H9 (cell line): ENCODE data around the gene SH3PXD2B. TPM values are rescaled to one million over a fixed set of nuclear protein-coding genes. Genes with fewer than 3 reads are reported as not detected.

Experiments
- DNase-seq: peaks from one replicate; pipeline ENCODE4 v3.0.0-alpha.2; 2017
- H2AFZ ChIP-seq: one replicate; pipeline ENCODE4 v1.6.1; 2013; ENCODE audit warnings: mild to moderate bottlenecking, low read length, control low read depth, moderate library complexity
- H2AK5ac ChIP-seq: 2 replicates; pipeline ENCODE4 v1.6.1; 2013; ENCODE audit warnings: low read length, control low read depth, mixed read lengths; ENCODE audit not compliant: insufficient read length
- H2BK120ac ChIP-seq: one replicate; pipeline ENCODE4 v1.6.1; 2013; ENCODE audit warnings: low read depth, mild to moderate bottlenecking, low read length, control low read depth, inconsistent platforms; ENCODE audit not compliant: poor library complexity, severe bottlenecking
- H2BK12ac ChIP-seq: 2 replicates; pipeline ENCODE4 v1.6.1; 2013; ENCODE audit warnings: low read length, control low read depth, mixed read lengths, low read depth; ENCODE audit not compliant: insufficient read length
- H2BK15ac ChIP-seq: 2 replicates; pipeline ENCODE4 v1.6.1; 2013; ENCODE audit warnings: low read depth, low read length, control low read depth
- H2BK20ac ChIP-seq: one replicate; pipeline ENCODE4 v1.6.1; 2013; ENCODE audit warnings: low read depth, mild to moderate bottlenecking, low read length, control low read depth, inconsistent platforms; ENCODE audit not compliant: poor library complexity, severe bottlenecking
- H2BK5ac ChIP-seq: 2 replicates; pipeline ENCODE4 v1.6.1; 2013; ENCODE audit warnings: low read length, control low read depth, mixed read lengths; ENCODE audit not compliant: insufficient read length
- H3K14ac ChIP-seq: 2 replicates; pipeline ENCODE4 v1.6.1; 2013; ENCODE audit warnings: low read length, control low read depth; ENCODE audit not compliant: insufficient read depth
- H3K18ac ChIP-seq: 2 replicates; pipeline ENCODE4 v1.6.1; 2013; ENCODE audit warnings: low read depth, mild to moderate bottlenecking, mixed read lengths, low read length, control low read depth; ENCODE audit not compliant: insufficient read length
- H3K23ac ChIP-seq: 2 replicates; pipeline ENCODE4 v1.6.1; 2013; ENCODE audit warnings: low read length, control low read depth, mixed read lengths, low read depth; ENCODE audit not compliant: insufficient read length
- H3K23me2 ChIP-seq: 2 replicates; pipeline ENCODE4 v1.6.1; 2013; ENCODE audit warnings: low read depth, mild to moderate bottlenecking, mixed read lengths, low read length, control low read depth; ENCODE audit not compliant: insufficient read length, poor library complexity, severe bottlenecking
- H3K27ac ChIP-seq: 2 replicates; pipeline ENCODE4 v1.5.1; 2013; ENCODE audit warnings: low read length, control low read depth, mixed read lengths, low read depth; ENCODE audit not compliant: insufficient read length
- H3K27me3 ChIP-seq: 2 replicates; pipeline ENCODE4 v1.6.1; 2013; ENCODE audit warnings: low read length, control low read depth, inconsistent platforms; ENCODE audit not compliant: insufficient read depth
- H3K4ac ChIP-seq: 2 replicates; pipeline ENCODE4 v1.6.1; 2013; ENCODE audit warnings: low read depth, mild to moderate bottlenecking, control low read depth, inconsistent platforms, low read length, moderate library complexity
- H3K4me1 ChIP-seq: 2 replicates; pipeline ENCODE4 v1.6.1; 2013; ENCODE audit warnings: low read length, control low read depth, inconsistent platforms; ENCODE audit not compliant: insufficient read depth
- H3K4me2 ChIP-seq: 2 replicates; pipeline ENCODE4 v1.6.1; 2013; ENCODE audit warnings: low read length, control low read depth, mixed read lengths; ENCODE audit not compliant: insufficient read length, insufficient read depth
- H3K56ac ChIP-seq: 2 replicates; pipeline ENCODE4 v1.6.1; 2013; ENCODE audit warnings: low read depth, mild to moderate bottlenecking, mixed read lengths, low read length, control low read depth; ENCODE audit not compliant: insufficient read length
- H3K79me1 ChIP-seq: 2 replicates; pipeline ENCODE4 v1.6.1; 2013; ENCODE audit warnings: low read depth, mild to moderate bottlenecking, moderate library complexity, low read length, control low read depth, inconsistent platforms; ENCODE audit not compliant: insufficient read depth, poor library complexity, severe bottlenecking
- H3K79me2 ChIP-seq: 2 replicates; pipeline ENCODE4 v1.6.1; 2013; ENCODE audit warnings: low read length, control low read depth, inconsistent platforms; ENCODE audit not compliant: insufficient read depth
- H3K9ac ChIP-seq: 2 replicates; pipeline ENCODE4 v1.6.1; 2013; ENCODE audit warnings: low read length, control low read depth, mixed read lengths; ENCODE audit not compliant: insufficient read length; ENCODE audit errors: extremely low read depth
- H3K9me3 ChIP-seq: one replicate; pipeline ENCODE4 v1.6.1; 2013; ENCODE audit warnings: low read depth, low read length, inconsistent platforms; ENCODE audit not compliant: control insufficient read depth
- H3T11ph ChIP-seq: one replicate; pipeline ENCODE4 v1.6.1; 2013; ENCODE audit warnings: mild to moderate bottlenecking, low read length, control low read depth, inconsistent platforms
- H4K20me1 ChIP-seq: one replicate; pipeline ENCODE4 v1.6.1; 2013; ENCODE audit not compliant: control insufficient read depth, insufficient read length, insufficient read depth
- H4K5ac ChIP-seq: 2 replicates; pipeline ENCODE4 v1.6.1; 2013; ENCODE audit warnings: low read depth, mild to moderate bottlenecking, mixed read lengths, low read length, control low read depth; ENCODE audit not compliant: insufficient read length
- H4K8ac ChIP-seq: replicated peaks from 2 replicates; pipeline ENCODE4 v1.6.1; 2013; ENCODE audit warnings: low read length, control low read depth, mixed read lengths, low read depth; ENCODE audit not compliant: insufficient read length
- H4K91ac ChIP-seq: 2 replicates; pipeline ENCODE4 v1.6.1; 2013; ENCODE audit warnings: low read depth, mild to moderate bottlenecking, moderate library complexity, mixed read lengths, low read length, control low read depth; ENCODE audit not compliant: insufficient read length
- H3K27ac Mint-ChIP-seq, 3 experiments: 2 replicates in 2 of 3; 3 replicates in 1 of 3; pipeline ENCODE4 v1.8.0; 2020 to 2021; ENCODE audit warnings: mixed read lengths in 3 of 3, mild to moderate bottlenecking in 1 of 3, moderate library complexity in 1 of 3
- H3K27me3 Mint-ChIP-seq: 2 replicates; pipeline ENCODE4 v1.8.0; 2021; ENCODE audit warnings: low read depth, mild to moderate bottlenecking, moderate library complexity, mixed read lengths
- H3K36me3 Mint-ChIP-seq, 3 experiments: 2 replicates in 2 of 3; 3 replicates in 1 of 3; pipeline ENCODE4 v1.8.0; 2020 to 2021; ENCODE audit warnings: low read depth in 3 of 3, mixed read lengths in 3 of 3; ENCODE audit not compliant: insufficient read depth in 1 of 3
- H3K4me1 Mint-ChIP-seq, 2 experiments: 2 replicates each; pipeline ENCODE4 v1.8.0; 2020; ENCODE audit warnings: mixed read lengths in 2 of 2
- H3K4me3 Mint-ChIP-seq, 2 experiments: 2 replicates in 1 of 2; 3 replicates in 1 of 2; pipeline ENCODE4 v1.8.0; 2020 to 2021; ENCODE audit warnings: mild to moderate bottlenecking in 2 of 2, mixed read lengths in 2 of 2, moderate library complexity in 1 of 2
- H3K9me3 Mint-ChIP-seq, 2 experiments: 2 replicates in 1 of 2; 3 replicates in 1 of 2; pipeline ENCODE4 v1.8.0; 2020; ENCODE audit warnings: mild to moderate bottlenecking in 2 of 2, mixed read lengths in 2 of 2, moderate library complexity in 1 of 2
- CTCF ChIP-seq: fragments of 200-600 bp; sonication (generic); conservative IDR thresholded peaks from 3 replicates; pipeline ENCODE4 v1.8.0; 2021; ENCODE audit warnings: antibody characterized with exemption, mild to moderate bottlenecking
- WGBS: extraction: QIAGEN DNeasy Blood & Tissue Kit; methylation state at CpG from one replicate; pipeline ENCODE4 v1.1.7; 2013; ENCODE audit warnings: missing lambda C conversion rate, low lambda C conversion rate, mixed read lengths; ENCODE audit not compliant: insufficient read length; ENCODE audit errors: extremely low coverage; 5-methylcytosine and 5-hydroxymethylcytosine counted together
- total RNA-seq: library from RNA; stranded (reverse); gene quantifications from 2 replicates; pipeline ENCODE4 v1.2.1, GENCODE V29; 2021

The SH3PXD2B gene
- total RNA-seq, 1 experiment from 2014 or later: 49.0 TPM

- Mint-ChIP-seq H3K27ac (no peak overlapping the region), H3K4me1 (peaks cover 0 to 9% of the 10 kb centered on the region in 2 experiments; a peak in 2 of 4 replicates), H3K27me3 (peaks cover 20% of the 10 kb centered on the region), H3K9me3 (peaks cover 0 to 4% of the 10 kb centered on the region in 2 experiments; a peak in 1 of 5 replicates), H3K36me3 (no peaks in the 10 kb centered on the region), H3K4me3 (no peak overlapping the region)
- H2BK15ac ChIP-seq: no peak overlapping the region
- H2AFZ ChIP-seq: no peak overlapping the region
- H3K4me1 ChIP-seq: no peaks in the 10 kb centered on the region
- no peaks in the 10 kb centered on the region for H3K9me3 ChIP-seq
- no peak overlapping the region for H2BK20ac ChIP-seq
- no peak overlapping the region for H4K8ac ChIP-seq
- no peaks in the 10 kb centered on the region for H3K23me2 ChIP-seq
- H4K91ac ChIP-seq: no peak overlapping the region
- no peaks in the 10 kb centered on the region for H3K79me1 ChIP-seq
- H2BK5ac ChIP-seq: no peak overlapping the region
- no peak overlapping the region for H3K4me2 ChIP-seq
- no peak for DNase-seq
- H3K14ac ChIP-seq: no peak overlapping the region
- no peak overlapping the region for H3K23ac ChIP-seq
- H2BK120ac ChIP-seq: no peak overlapping the region
- TF ChIP-seq CTCF: no peak
- no peak overlapping the region for H3K4ac ChIP-seq
- no peak overlapping the region for H3K56ac ChIP-seq
- no peak overlapping the region for H4K5ac ChIP-seq
- H4K20me1 ChIP-seq: no peaks in the 10 kb centered on the region
- no CpG with 5 or more reads among the region's 12 CpGs for WGBS
- H3K18ac ChIP-seq: no peak overlapping the region
- H3K27me3 ChIP-seq: no peaks in the 10 kb centered on the region
- no peak overlapping the region for H3K27ac ChIP-seq
- no peak overlapping the region for H3T11ph ChIP-seq
- no peak overlapping the region for H2BK12ac ChIP-seq
- no peaks in the 10 kb centered on the region for H3K79me2 ChIP-seq
- no peak overlapping the region for H2AK5ac ChIP-seq
- no peak overlapping the region for H3K9ac ChIP-seq
Observed at GRCh38 chr5:172486451-172486850, 32.1 kb upstream of the SH3PXD2B start.
